HFFc6 (cell line): ENCODE measurements around the gene RABGAP1L. TPM values are rescaled to one million over a fixed set of nuclear protein-coding genes. Genes with fewer than 3 reads are reported as not detected.
"Not testable (repeated sequence)": the region's sequence is repeated elsewhere in the genome, so short reads cannot be mapped to it uniquely, and the experiment has no call there.

Experiments used
- DNase-seq: peaks from one replicate; pipeline ENCODE4 v3.0.0-alpha.2; 2018
- H3K27ac Mint-ChIP-seq: 2 replicates; pipeline ENCODE4 v1.8.0; 2020; ENCODE audit warnings: mild to moderate bottlenecking, mixed read lengths
- H3K27me3 Mint-ChIP-seq: 2 replicates; pipeline ENCODE4 v1.8.0; 2021; ENCODE audit warnings: mild to moderate bottlenecking, moderate library complexity, mixed read lengths; ENCODE audit not compliant: insufficient read depth
- H3K36me3 Mint-ChIP-seq: 2 replicates; pipeline ENCODE4 v1.8.0; 2021; ENCODE audit warnings: low read depth, mixed read lengths
- H3K4me1 Mint-ChIP-seq: 2 replicates; pipeline ENCODE4 v1.8.0; 2020; ENCODE audit warnings: low read depth, mixed read lengths
- H3K4me3 Mint-ChIP-seq: 2 replicates; pipeline ENCODE4 v1.8.0; 2020; ENCODE audit warnings: mild to moderate bottlenecking, moderate library complexity, mixed read lengths
- H3K9me3 Mint-ChIP-seq: 2 replicates; pipeline ENCODE4 v1.8.0; 2020; ENCODE audit warnings: mild to moderate bottlenecking, mixed read lengths
- CTCF ChIP-seq: fragments of 200-600 bp; sonication (generic); IDR thresholded peaks from 2 replicates; pipeline ENCODE4 v1.5.0; 2021; ENCODE audit warnings: antibody characterized with exemption, mild to moderate bottlenecking
- total RNA-seq, 6 experiments: library from RNA; stranded (reverse); fragmentation: NEBNext Ultra II Directional; extraction: Animal tissue kit (Norgen Biotek cat#: 25700); gene quantifications; 2 replicates in 1 of 6; 3 replicates in 5 of 6; pipeline ENCODE4 v1.2.3, GENCODE V29; 2021

The RABGAP1L gene
- total RNA-seq, 6 experiments from 2014 or later: 14.5 to 16.9 (median 16.0) TPM

- H3K4me1 Mint-ChIP-seq: no peaks in the 10 kb centered on the region
- TF ChIP-seq CTCF: no peak
- no peak overlapping the region for H3K27ac Mint-ChIP-seq
- no peak overlapping the region for H3K4me3 Mint-ChIP-seq
- no peak for DNase-seq
- peaks cover 34% of the 10 kb centered on the region for H3K9me3 Mint-ChIP-seq
- peaks cover 56% of the 10 kb centered on the region for H3K36me3 Mint-ChIP-seq
- no peaks in the 10 kb centered on the region for H3K27me3 Mint-ChIP-seq
Measured at GRCh38 chr1:174324493-174324892, 165.2 kb downstream of the RABGAP1L start.

- Mint-ChIP-seq H3K4me3 (no peak overlapping the region), H3K36me3 (peaks cover 52% of the 10 kb centered on the region), H3K27me3 (no peaks in the 10 kb centered on the region), H3K9me3 (peaks cover 30% of the 10 kb centered on the region), H3K4me1 (no peaks in the 10 kb centered on the region), H3K27ac (no peak overlapping the region)
- no peak for TF ChIP-seq CTCF
- no peak for DNase-seq
Measured at GRCh38 chr1:174324939-174325338, 165.6 kb downstream of the RABGAP1L start.

- H3K4me1 Mint-ChIP-seq: no peaks in the 10 kb centered on the region
- peaks cover 40% of the 10 kb centered on the region for H3K36me3 Mint-ChIP-seq
- no peak for DNase-seq
- no peak for TF ChIP-seq CTCF
- peaks cover 17% of the 10 kb centered on the region for H3K9me3 Mint-ChIP-seq
- H3K4me3 Mint-ChIP-seq: no peak overlapping the region
- H3K27ac Mint-ChIP-seq: no peak overlapping the region
- no peaks in the 10 kb centered on the region for H3K27me3 Mint-ChIP-seq
Measured at GRCh38 chr1:174326278-174326677, 167.0 kb downstream of the RABGAP1L start.

GRCh38 chr1:174333437-174333836, 174.1 kb downstream of the RABGAP1L start:
- no peaks in the 10 kb centered on the region for H3K36me3 Mint-ChIP-seq
- H3K9me3 Mint-ChIP-seq: no peaks in the 10 kb centered on the region
- H3K27ac Mint-ChIP-seq: no peak overlapping the region
- TF ChIP-seq CTCF: no peak
- H3K4me1 Mint-ChIP-seq: no peaks in the 10 kb centered on the region
- DNase-seq: no peak
- no peak overlapping the region for H3K4me3 Mint-ChIP-seq
- no peaks in the 10 kb centered on the region for H3K27me3 Mint-ChIP-seq

GRCh38 chr1:174337000-174337681, 177.8 kb downstream of the RABGAP1L start:
- Mint-ChIP-seq H3K27me3 (no peaks in the 10 kb centered on the region; the same call in 1 of the 2 replicates), H3K36me3 (no peaks in the 10 kb centered on the region), H3K4me1 (no peaks in the 10 kb centered on the region), H3K27ac (no peak overlapping the region), H3K4me3 (no peak overlapping the region), H3K9me3 (no peaks in the 10 kb centered on the region)
- DNase-seq: no peak
- no peak for TF ChIP-seq CTCF

- DNase-seq, H3K4me3 Mint-ChIP-seq, H3K27me3 Mint-ChIP-seq, H3K4me1 Mint-ChIP-seq, H3K36me3 Mint-ChIP-seq, H3K27ac Mint-ChIP-seq, H3K9me3 Mint-ChIP-seq: not testable (repeated sequence)
Measured at GRCh38 chr1:174340404-174340803, 181.1 kb downstream of the RABGAP1L start.
